GM12891 (cell line): ENCODE results near the gene CXXC5.

Source experiments
- PAX5 ChIP-seq: IDR thresholded peaks from 2 replicates; pipeline ENCODE4 v1.6.1; 2011; ENCODE audit warnings: low read length, moderate library complexity, mild to moderate bottlenecking; ENCODE audit not compliant: insufficient read depth, severe bottlenecking
- POLR2A ChIP-seq: IDR thresholded peaks from 2 replicates; pipeline ENCODE4 v1.6.1; 2011; ENCODE audit warnings: low read depth, low read length, control low read depth
- POLR2AphosphoS5 ChIP-seq: IDR thresholded peaks from 2 replicates; pipeline ENCODE4 v1.6.1; 2011; ENCODE audit warnings: low read depth, low read length, control low read depth
- POU2F2 ChIP-seq: IDR thresholded peaks from 2 replicates; pipeline ENCODE4 v1.6.1; 2011; ENCODE audit warnings: low read depth, mild to moderate bottlenecking, control low read depth, low read length, moderate library complexity
- SPI1 ChIP-seq: IDR thresholded peaks from 2 replicates; pipeline ENCODE4 v1.6.1; 2011; ENCODE audit warnings: low read depth, low read length, control low read depth
- TAF1 ChIP-seq: IDR thresholded peaks from 2 replicates; pipeline ENCODE4 v1.6.1; 2011; ENCODE audit warnings: low read depth, low read length, control low read depth

- no peak for TF ChIP-seq POLR2AphosphoS5
- no peak for TF ChIP-seq POLR2A
- TF ChIP-seq POU2F2 = no peak
- no peak for TF ChIP-seq TAF1
- no peak for TF ChIP-seq SPI1
- TF ChIP-seq PAX5 = no peak
Observed at GRCh38 chr5:139653616-139654015, 5.5 kb downstream of the CXXC5 start.
